GM12873 (cell line): ENCODE data around the gene MAML3.

Source experiments
- TF ChIP-seq, protein P1 (sequence below): IDR thresholded peaks from 2 replicates; pipeline ENCODE4 v1.5.1; 2012; ENCODE audit warnings: low read depth, mild to moderate bottlenecking, moderate library complexity, low read length, control low read depth; ENCODE audit not compliant: insufficient read depth; ENCODE audit errors: missing control alignments

Gene MAML3

DNA sequence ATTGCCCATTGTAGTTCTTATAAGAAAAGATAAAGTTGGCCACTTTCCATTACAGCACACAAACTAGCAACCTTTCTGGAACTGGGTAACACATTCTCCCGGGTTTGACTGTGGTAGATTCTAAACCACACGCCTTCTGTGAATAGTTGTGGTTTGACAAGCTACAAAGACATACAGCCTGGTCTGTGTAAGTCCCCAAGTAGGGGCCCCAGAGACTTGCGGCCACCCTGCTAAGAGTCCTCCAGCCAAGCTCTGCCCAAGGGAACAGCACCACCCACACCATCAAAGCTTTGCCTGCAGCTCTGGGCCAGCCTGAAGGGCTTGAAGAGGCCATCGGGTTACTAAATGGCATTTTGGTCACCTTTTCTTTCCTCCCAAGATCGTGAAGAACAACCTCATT, 203.4 kb downstream of the MAML3 start:
- TF ChIP-seq, protein P1, sequence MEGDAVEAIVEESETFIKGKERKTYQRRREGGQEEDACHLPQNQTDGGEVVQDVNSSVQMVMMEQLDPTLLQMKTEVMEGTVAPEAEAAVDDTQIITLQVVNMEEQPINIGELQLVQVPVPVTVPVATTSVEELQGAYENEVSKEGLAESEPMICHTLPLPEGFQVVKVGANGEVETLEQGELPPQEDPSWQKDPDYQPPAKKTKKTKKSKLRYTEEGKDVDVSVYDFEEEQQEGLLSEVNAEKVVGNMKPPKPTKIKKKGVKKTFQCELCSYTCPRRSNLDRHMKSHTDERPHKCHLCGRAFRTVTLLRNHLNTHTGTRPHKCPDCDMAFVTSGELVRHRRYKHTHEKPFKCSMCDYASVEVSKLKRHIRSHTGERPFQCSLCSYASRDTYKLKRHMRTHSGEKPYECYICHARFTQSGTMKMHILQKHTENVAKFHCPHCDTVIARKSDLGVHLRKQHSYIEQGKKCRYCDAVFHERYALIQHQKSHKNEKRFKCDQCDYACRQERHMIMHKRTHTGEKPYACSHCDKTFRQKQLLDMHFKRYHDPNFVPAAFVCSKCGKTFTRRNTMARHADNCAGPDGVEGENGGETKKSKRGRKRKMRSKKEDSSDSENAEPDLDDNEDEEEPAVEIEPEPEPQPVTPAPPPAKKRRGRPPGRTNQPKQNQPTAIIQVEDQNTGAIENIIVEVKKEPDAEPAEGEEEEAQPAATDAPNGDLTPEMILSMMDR: no peak

GRCh38 chr4:139943277-139943676, 210.7 kb downstream of the MAML3 start:
- TF ChIP-seq, protein P1: no peak

DNA sequence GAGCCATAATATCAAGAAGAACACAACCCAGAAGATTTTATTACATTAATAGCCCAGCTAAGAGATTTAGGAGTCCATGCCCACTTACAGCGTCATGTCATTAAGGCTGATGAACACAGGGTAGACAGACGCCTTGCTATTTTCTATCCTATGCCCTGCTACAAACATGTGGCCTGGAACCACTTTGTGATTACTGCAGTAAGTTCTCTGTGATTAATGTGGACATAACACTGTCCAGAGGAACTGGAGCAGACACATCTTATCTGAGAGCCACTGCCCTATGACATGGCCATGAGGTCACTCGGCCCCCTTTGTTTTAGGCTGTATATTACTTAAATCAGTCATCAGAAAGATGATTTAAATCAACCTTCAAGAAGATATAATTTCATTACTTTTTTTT, 211.7 kb downstream of the MAML3 start:
- TF ChIP-seq, protein P1: no peak

DNA sequence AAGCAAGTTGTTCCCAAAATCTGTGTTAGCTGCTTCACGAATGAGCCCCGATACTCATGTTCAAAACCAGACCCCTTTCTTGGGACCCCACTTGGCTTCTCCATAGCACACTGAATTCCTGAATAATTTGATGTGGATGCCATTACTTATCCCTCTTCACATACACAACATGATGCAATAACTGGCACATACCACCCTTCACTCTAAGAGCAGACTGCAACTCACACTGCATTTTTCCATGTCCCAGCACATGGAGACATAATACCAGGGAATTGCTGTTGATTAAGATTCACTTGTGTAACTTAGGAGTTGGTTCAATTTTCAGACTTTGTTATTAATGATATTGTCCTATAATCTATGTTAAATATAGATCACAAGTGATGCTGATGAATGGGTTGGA, 213.4 kb downstream of the MAML3 start:
- TF ChIP-seq, protein P1: no peak

DNA sequence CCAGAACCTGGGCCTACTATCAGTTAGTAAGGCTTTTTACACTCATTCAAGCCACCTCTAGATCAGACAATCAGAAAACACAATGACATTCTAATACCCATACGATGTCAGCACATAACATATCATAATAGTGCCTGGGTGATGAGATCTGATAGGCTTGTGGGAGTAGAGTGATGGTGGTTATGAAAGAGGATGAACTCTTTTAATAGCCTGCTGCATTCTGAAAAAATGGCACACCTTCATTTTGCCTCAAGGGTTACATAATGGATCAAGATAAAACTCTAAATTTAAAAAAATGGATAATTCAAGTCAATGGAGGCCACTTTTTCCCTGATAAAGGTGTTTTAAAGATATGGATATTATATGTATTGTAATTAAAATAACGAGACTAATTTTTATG, 215.6 kb downstream of the MAML3 start:
- TF ChIP-seq, protein P1: no peak

- TF ChIP-seq, protein P1: no peak
Measured at GRCh38 chr4:139935911-139936310, 218.1 kb downstream of the MAML3 start.

DNA sequence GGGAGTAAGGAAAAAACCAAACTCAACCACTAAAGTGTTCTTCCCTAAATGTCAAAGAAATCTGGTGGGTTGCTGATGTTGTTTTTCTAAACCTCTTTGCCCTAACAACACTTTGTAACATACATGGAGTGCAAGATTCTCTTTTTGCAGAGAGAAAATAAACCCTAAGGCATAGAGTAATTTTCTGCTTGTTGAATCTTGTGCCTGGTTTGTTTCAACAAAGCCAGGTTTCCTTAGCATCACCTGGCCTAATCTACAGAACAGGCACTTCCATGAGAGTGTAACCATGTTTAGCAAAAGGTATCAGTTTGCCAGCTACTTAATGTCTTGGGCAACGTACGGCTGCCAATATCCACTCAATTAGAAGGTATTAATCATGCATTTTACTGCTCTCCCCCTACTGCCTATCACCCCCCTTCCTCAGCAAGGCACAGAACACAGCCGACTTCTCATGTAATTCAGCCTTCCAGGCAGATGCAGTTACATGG, 219.2 kb downstream of the MAML3 start:
- TF ChIP-seq, protein P1: no peak
